GM18519 (cell line): ENCODE measurements around the gene FBXL15.
"Not testable (repeated sequence)": the region's sequence is repeated elsewhere in the genome, so short reads cannot be mapped to it uniquely, and the experiment has no call there.

ENCODE experiments used
- ATAC-seq: cut with Tn5 transposase; IDR thresholded peaks from one replicate; pipeline ENCODE4 v1.9.1; 2021; ENCODE audit warnings: mild to moderate bottlenecking, moderate library complexity; ENCODE audit not compliant: unreplicated experiment, low FRiP score

FBXL15 gene

GRCh38 chr10:102452672-102453340 lies 32.2 kb downstream of the FBXL15 start:
- ATAC-seq = no peak

DNA sequence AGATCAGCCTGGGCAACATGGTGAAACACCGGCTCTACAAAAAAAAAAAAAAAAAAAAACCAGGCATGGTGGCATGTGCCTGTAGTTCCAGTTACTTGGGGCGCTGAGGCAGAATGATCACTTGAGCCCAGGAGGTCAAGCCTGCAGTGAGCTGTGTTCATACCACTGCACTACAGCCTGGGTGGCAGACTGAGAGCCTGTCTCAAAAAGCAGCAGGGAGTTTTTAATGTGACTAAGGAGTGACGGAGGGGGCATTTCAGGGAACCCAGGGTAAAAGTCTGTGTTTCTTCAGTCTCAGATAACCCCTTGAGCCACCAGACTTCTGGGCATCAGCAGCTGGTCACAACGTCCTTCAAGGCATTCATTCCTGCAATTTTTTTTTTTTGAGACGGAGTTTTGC lies 32.9 kb downstream of the FBXL15 start:
- no peak for ATAC-seq

DNA sequence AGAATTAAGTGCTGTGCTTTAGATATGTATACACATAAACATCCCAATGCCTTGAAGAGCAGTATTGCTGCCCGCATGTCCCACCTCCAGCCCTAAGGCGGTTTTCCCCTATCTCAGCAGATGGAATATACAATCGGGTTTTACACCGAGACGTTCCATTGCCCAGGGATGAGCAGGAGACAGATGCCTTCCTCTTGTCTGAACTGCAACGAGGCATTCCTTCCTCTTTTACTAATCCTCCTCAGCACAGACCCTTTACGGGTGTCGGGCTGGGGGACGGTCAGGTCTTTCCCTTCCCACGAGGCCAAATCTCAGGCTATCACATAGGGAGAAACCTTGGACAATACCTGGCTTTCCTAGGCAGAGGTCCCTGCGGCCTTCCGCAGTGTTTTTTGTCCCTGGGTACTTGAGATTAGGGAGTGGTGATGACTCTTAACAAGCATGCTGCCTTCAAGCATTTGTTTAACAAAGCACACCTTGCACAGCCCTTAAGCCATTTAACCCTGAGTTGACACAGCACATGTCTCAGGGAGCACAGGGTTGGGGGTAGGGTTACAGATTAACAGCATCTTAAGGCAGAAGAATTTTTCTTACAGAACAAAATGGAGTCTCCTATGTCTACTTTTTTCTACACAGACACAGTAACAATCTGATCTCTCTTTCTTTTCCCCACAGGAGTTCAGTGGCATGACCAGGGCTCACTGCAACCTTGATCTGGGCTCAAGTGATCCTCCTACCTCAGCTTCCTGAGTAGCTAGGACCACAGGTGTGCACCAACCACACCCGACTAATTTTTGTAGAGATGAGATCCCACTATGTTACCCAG lies 34.2 kb downstream of the FBXL15 start:
- not testable (repeated sequence) for ATAC-seq

- ATAC-seq = no peak
Observed at GRCh38 chr10:102455893-102456471, 35.3 kb downstream of the FBXL15 start.

DNA sequence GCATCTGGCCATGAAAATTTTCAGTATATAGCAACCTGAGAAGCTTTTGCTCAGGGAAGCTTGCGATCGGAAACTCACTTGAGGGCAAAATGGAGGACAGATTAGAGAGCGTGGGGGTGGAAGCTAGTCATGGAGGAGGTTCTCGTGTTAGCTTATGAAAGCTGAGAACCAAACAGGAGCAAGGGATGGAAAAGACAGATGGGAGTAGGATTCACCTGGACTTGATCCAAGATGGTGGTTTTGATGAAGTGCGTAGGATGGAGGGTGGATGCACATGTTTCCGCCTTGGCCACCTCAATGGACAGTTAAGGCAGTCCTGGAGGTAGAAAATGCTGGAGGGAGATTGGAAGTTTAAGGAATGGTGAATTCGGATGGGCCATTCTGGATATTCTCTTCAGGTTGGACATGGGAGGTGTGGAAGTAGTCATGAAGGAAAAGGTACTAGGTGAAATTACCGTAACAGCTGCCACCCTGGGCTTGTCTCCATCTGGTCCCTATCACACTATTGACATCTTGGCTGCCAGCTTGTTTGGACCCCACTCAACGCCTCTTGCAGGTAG lies 37.0 kb downstream of the FBXL15 start:
- ATAC-seq = no peak

DNA sequence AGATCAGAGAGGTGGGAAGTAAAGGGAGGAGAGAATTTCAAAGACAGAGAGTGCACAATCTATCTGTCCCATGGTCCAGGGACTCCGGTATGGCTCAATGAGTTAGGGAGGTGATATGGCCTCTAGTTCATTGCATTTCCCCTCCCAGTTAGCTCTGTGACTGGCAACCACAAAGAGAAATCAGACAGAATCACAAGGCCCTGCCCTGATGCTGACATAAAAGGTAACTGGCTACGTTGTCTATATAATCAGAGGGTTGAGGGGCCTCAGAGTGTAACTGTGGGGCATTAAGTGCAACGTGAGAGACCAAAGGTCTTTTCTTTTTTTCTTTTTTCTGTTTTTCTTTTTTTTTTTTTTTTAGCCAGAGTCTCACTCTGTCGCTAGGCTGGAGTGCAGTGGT lies 38.0 kb downstream of the FBXL15 start:
- ATAC-seq = no peak

DNA sequence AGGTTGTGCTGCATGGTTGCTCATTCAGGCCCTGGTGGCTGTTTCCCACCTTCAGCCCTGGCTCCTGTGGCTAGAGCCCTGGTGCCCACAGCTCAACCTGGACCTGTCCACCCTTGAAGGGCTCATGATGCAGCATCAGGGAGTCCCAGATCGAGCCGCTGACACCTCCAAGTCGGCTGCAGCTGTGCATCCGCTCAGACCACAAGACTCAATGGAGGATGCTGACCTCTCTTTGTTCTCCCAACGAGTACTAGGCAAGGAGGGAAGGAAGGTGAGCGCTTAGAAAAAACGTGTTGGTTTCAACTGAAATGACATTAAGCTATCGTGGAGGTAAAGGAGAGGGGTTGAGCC lies 40.2 kb downstream of the FBXL15 start:
- ATAC-seq = no peak

DNA sequence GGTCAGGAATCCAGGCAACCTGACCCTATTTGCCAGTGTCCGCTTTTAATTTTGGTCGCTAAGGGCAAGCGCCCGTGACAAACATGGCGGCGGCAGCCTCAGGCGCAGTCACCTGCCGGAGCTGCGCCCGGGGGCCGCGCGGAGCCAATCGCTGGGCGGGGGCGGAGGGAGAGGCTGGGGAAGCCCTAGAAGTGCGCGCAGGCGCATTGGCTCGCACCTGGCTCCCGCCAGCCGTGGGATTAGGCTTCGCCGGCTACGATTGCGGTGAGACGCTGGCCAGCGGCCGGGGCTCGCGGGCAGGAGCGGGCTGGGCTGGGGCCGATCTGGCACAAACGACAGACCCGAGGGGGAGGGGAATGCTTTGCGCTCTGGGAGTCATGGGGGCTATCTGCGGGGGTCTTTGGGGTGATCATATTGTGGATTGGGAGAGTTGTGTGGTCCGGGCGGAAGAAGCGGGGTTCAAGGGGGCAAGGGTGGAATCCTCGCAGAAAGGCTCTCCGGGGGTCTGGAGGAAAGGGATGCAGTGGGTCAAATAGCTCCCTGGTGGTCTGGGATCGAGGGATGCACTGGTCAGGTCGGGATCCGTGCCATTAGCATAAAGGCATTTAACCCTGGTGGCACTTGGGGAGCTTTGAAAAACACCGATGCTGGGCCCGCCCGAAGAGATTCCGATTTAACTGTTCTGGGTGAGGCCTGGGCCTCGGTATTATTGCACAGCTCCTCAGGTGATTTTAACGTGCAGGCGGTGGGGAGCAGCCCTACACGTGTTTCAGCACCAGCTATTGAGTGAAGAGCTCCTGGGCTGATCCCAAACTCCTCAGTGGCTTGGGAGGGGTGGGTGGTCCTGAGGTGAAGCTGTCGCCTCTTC lies 40.8 kb downstream of the FBXL15 start:
- ATAC-seq = no peak

DNA sequence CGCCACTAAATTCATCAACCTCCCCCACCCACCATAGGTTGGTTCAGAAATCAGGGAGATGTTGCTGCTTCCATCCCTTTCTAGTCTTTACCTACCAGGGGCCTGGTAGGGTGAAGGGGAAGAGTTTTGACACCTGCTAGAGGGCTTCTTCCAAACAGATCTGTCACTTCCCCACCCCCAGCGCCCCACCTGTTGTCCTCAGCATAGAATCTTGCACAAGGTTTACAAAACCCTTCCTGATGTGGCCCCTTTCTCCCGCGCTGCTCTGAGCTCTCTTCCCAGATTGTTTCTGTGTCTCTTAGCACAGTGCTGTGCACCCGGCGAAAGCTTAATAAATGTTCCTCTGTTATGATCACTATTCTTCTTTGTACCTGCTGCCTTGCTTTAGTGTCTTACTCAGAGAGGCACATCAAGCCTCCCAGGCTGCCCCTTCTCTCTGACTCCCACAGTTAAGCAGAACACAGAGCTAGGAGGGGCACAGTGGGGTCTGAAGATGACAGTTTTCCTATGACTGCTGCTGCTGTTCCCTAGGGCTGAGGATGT lies 41.9 kb downstream of the FBXL15 start:
- no peak for ATAC-seq

DNA sequence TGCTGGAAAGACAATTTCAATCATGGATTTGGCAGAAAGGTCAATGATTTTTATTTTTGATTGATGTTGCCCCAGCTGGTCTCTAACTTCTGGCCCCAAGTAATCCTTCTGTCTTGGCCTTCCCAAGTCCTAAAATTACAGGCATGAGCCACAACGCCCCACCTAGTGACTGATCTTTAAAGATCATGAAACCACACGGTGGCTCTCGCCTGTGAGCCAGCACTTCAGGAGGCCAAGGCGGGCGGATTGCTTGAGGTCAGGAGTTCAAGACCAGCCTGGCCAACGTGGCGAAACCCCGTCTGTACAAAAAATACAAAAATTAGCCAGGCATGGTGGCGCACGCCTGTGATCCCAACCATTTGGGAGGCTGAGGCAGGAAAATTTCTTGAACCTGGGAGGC lies 43.3 kb downstream of the FBXL15 start:
- ATAC-seq = no peak

GRCh38 chr10:102465466-102465865 lies 44.8 kb downstream of the FBXL15 start:
- ATAC-seq = no peak

- no peak for ATAC-seq
Observed at GRCh38 chr10:102467318-102467717, 46.7 kb downstream of the FBXL15 start.

DNA sequence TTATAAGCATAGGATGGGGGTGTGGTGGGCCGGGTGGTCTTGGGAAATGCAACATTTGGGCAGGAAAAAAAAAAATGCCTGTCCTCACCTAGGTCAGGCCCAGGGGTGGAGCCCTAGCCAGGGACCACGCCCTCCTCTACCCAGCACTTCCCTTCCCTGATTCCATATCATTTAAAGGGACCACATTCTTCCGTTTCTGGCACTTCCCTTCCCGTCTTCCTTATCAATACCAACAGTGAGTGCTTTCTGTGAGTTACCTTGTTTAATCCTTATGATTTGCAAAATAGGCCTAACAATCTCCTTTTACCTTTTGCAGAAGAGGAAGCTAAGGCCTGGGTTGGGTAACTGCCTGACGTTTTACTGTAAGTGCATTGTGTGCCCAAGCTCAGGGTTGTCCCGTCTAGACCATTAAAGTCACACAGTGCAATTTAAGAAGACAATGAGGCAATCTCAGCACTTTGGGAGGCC lies 47.4 kb downstream of the FBXL15 start:
- ATAC-seq = no peak

- ATAC-seq = no peak
Observed at GRCh38 chr10:102468683-102469082, 48.0 kb downstream of the FBXL15 start.

- no peak for ATAC-seq
Observed at GRCh38 chr10:102470579-102471546, 50.2 kb downstream of the FBXL15 start.
